H1 (cell line): Measurements from ENCODE around the gene IL9. TPM values are rescaled to one million over a fixed set of nuclear protein-coding genes. Genes with fewer than 3 reads are reported as not detected.
A peak's percentile ranks its signal among the peaks of the same experiment; 100 is the strongest.

ENCODE experiments used
- CTCF ChIA-PET: fragments of 300-600 bp; sonication (Branson Sonifier 250); formaldehyde crosslinking; loops from one replicate; lab custom pipeline; 2021; ENCODE audit not compliant: partially characterized antibody; lab: Charles Lee
- POLR2A ChIA-PET: fragments of 300-600 bp; sonication (Branson Sonifier 250); formaldehyde crosslinking; loops from one replicate; lab custom pipeline; 2021; ENCODE audit warnings: inconsistent platforms; ENCODE audit not compliant: partially characterized antibody; lab: Charles Lee
- DNase-seq, 2 experiments: peaks; one replicate each; pipeline versions ENCODE4 v3.0.0 to v3.0.0-alpha.2; 2010 to 2022; ENCODE audit warnings: low spot score in 2 of 2, low read depth in 1 of 2, mixed read lengths in 1 of 2
- FAIRE-seq: peaks from 2 replicates; lab custom pipeline; 2011; peaks lifted over from hg19 to GRCh38; lab: Jason Lieb, UNC
- H2AFZ ChIP-seq: 2 replicates; pipeline ENCODE4 v1.8.1; 2012; ENCODE audit warnings: low read length, inconsistent platforms
- H2AK5ac ChIP-seq: 2 replicates; pipeline ENCODE4 v1.6.1; 2013; ENCODE audit warnings: low read depth, low read length
- H2BK120ac ChIP-seq: replicated peaks from 2 replicates; pipeline ENCODE3; 2013; ENCODE audit warnings: low read depth, low read length, inconsistent platforms
- H2BK12ac ChIP-seq: 2 replicates; pipeline ENCODE4 v1.6.1; 2013; ENCODE audit warnings: low read depth, low read length
- H2BK15ac ChIP-seq: 2 replicates; pipeline ENCODE4 v1.6.1; 2013; ENCODE audit warnings: low read length
- H2BK20ac ChIP-seq: 2 replicates; pipeline ENCODE4 v1.6.1; 2013; ENCODE audit warnings: low read length
- H2BK5ac ChIP-seq: 2 replicates; pipeline ENCODE4 v1.6.1; 2013; ENCODE audit warnings: low read depth, low read length
- H3K14ac ChIP-seq: 2 replicates; pipeline ENCODE4 v1.6.1; 2013; ENCODE audit warnings: inconsistent platforms; ENCODE audit not compliant: insufficient read length
- H3K18ac ChIP-seq: 2 replicates; pipeline ENCODE4 v1.6.1; 2013; ENCODE audit warnings: low read length; ENCODE audit errors: extremely low read depth
- H3K23ac ChIP-seq: 2 replicates; pipeline ENCODE4 v1.6.1; 2013; ENCODE audit warnings: inconsistent platforms; ENCODE audit not compliant: insufficient read length
- H3K23me2 ChIP-seq: 2 replicates; pipeline ENCODE4 v1.6.1; 2013; ENCODE audit warnings: low read depth, low read length
- H3K27ac ChIP-seq: 2 replicates; pipeline ENCODE4 v1.6.1; 2011; ENCODE audit warnings: low read depth, low read length, inconsistent platforms
- H3K27me3 ChIP-seq, 4 experiments: replicated peaks in 1 of 4; 1 replicate in 1 of 4; 2 replicates in 3 of 4; pipeline versions ENCODE4 v1.6.1 to v1.8.1; 2011 to 2013; ENCODE audit warnings: low read length in 3 of 4, mild to moderate bottlenecking in 3 of 4, inconsistent platforms in 2 of 4, mixed read lengths in 2 of 4, moderate library complexity in 1 of 4; ENCODE audit not compliant: control insufficient read depth in 3 of 4, insufficient read depth in 3 of 4; ENCODE audit errors: extremely low read depth in 1 of 4
- H3K36me3 ChIP-seq, 4 experiments: 2 replicates each; pipeline versions ENCODE4 v1.6.1 to v1.8.1; 2011 to 2013; ENCODE audit warnings: mild to moderate bottlenecking in 4 of 4, low read length in 3 of 4, moderate library complexity in 2 of 4, control low read depth in 1 of 4, inconsistent platforms in 1 of 4; ENCODE audit not compliant: insufficient read depth in 4 of 4, control insufficient read depth in 2 of 4
- H3K4ac ChIP-seq: replicated peaks from 2 replicates; pipeline ENCODE3; 2013; ENCODE audit warnings: low read length, low read depth, mixed read lengths, inconsistent platforms; ENCODE audit not compliant: insufficient read length
- H3K4me1 ChIP-seq, 4 experiments: replicated peaks in 1 of 4; 1 replicate in 1 of 4; 2 replicates in 3 of 4; pipeline versions ENCODE4 v1.6.1 to v1.8.1; 2011 to 2013; ENCODE audit warnings: low read length in 3 of 4, inconsistent platforms in 2 of 4, mixed read lengths in 1 of 4; ENCODE audit not compliant: insufficient read depth in 4 of 4, control insufficient read depth in 3 of 4
- H3K4me2 ChIP-seq, 2 experiments: 2 replicates each; pipeline versions ENCODE4 v1.6.1 to v1.8.1; 2011 to 2013; ENCODE audit warnings: low read depth in 2 of 2, low read length in 2 of 2, control low read depth in 1 of 2, inconsistent platforms in 1 of 2, mild to moderate bottlenecking in 1 of 2; ENCODE audit not compliant: insufficient read depth in 1 of 2
- H3K4me3 ChIP-seq, 4 experiments: fragments of 200-600, 300-600 bp in 1 of 4; sonication (generic), shearing (Covaris generic), sonication (Bioruptor Twin) in 1 of 4; 2 replicates each; pipeline versions ENCODE4 v1.5.1 to v1.8.1; 2011 to 2016; ENCODE audit warnings: low read length in 4 of 4, low read depth in 3 of 4, control low read depth in 2 of 4, inconsistent platforms in 2 of 4, mild to moderate bottlenecking in 2 of 4, mixed read lengths in 1 of 4, moderate library complexity in 1 of 4; ENCODE audit not compliant: insufficient read depth in 2 of 4; ENCODE audit errors: extremely low read depth in 1 of 4
- H3K56ac ChIP-seq: replicated peaks from 2 replicates; pipeline ENCODE3; 2013; ENCODE audit warnings: low read depth, mild to moderate bottlenecking, mixed read lengths, low read length, inconsistent platforms; ENCODE audit not compliant: insufficient read length
- H3K79me1 ChIP-seq: 2 replicates; pipeline ENCODE4 v1.6.1; 2013; ENCODE audit warnings: low read depth, low read length, control low read depth
- H3K79me2 ChIP-seq, 2 experiments: 2 replicates each; pipeline versions ENCODE4 v1.6.1 to v1.8.1; 2012 to 2013; ENCODE audit warnings: low read length in 2 of 2, mild to moderate bottlenecking in 2 of 2, inconsistent platforms in 1 of 2; ENCODE audit not compliant: insufficient read depth in 2 of 2, control insufficient read depth in 1 of 2
- H3K9ac ChIP-seq, 4 experiments: replicated peaks in 1 of 4; 1 replicate in 1 of 4; 2 replicates in 3 of 4; pipeline versions ENCODE4 v1.6.1 to v1.8.1; 2011 to 2013; ENCODE audit warnings: low read depth in 3 of 4, low read length in 3 of 4, control low read depth in 2 of 4, mild to moderate bottlenecking in 2 of 4, moderate library complexity in 2 of 4, inconsistent platforms in 1 of 4; ENCODE audit errors: extremely low read depth in 1 of 4
- H3K9me3 ChIP-seq, 2 experiments: 2 replicates each; pipeline versions ENCODE4 v1.6.1 to v1.8.1; 2012 to 2013; ENCODE audit warnings: mild to moderate bottlenecking in 2 of 2, moderate library complexity in 2 of 2, control low read depth in 1 of 2, inconsistent platforms in 1 of 2, low read depth in 1 of 2, low read length in 1 of 2, mixed read lengths in 1 of 2; ENCODE audit not compliant: insufficient read depth in 2 of 2
- H4K20me1 ChIP-seq, 2 experiments: replicated peaks in 1 of 2; 2 replicates each; pipeline versions ENCODE3 to v1.8.1; 2011 to 2013; ENCODE audit warnings: inconsistent platforms in 2 of 2, low read length in 2 of 2, mild to moderate bottlenecking in 1 of 2; ENCODE audit not compliant: insufficient read depth in 2 of 2, control insufficient read depth in 1 of 2
- H4K5ac ChIP-seq: 2 replicates; pipeline ENCODE4 v1.6.1; 2013; ENCODE audit warnings: low read length, low read depth, mixed read lengths, inconsistent platforms; ENCODE audit not compliant: insufficient read length
- H4K8ac ChIP-seq: 2 replicates; pipeline ENCODE4 v1.8.0; 2013; ENCODE audit warnings: mild to moderate bottlenecking, moderate library complexity, low read length, inconsistent platforms; ENCODE audit not compliant: insufficient read depth; ENCODE audit errors: extremely low read depth
- H4K91ac ChIP-seq: replicated peaks from 2 replicates; pipeline ENCODE3; 2013; ENCODE audit warnings: low read length, mixed read lengths, inconsistent platforms; ENCODE audit not compliant: insufficient read length
- ASH2L ChIP-seq: fragments of 200-600, 300-600 bp; sonication (generic); IDR thresholded peaks from one replicate; pipeline ENCODE4 v1.7.1; 2017; ENCODE audit warnings: low read length
- BCL11A ChIP-seq, 2 experiments: IDR thresholded peaks; one replicate each; pipeline ENCODE4 v1.6.1; 2011; ENCODE audit warnings: low read depth in 2 of 2, low read length in 2 of 2, mild to moderate bottlenecking in 2 of 2
- GTF2F1 ChIP-seq: IDR thresholded peaks from 2 replicates; pipeline ENCODE4 v1.6.1; 2012; ENCODE audit warnings: low read depth, low read length, improper control_type of control experiment, borderline replicate concordance
- KDM1A ChIP-seq: fragments of 200-600, 300-600 bp; sonication (generic); IDR thresholded peaks from 2 replicates; pipeline ENCODE4 v1.7.1; 2016; ENCODE audit warnings: mild to moderate bottlenecking, low read length, borderline replicate concordance
- KDM4A ChIP-seq: IDR thresholded peaks from one replicate; pipeline ENCODE4 v1.7.1; 2012; ENCODE audit warnings: low read depth, mild to moderate bottlenecking, moderate library complexity, low read length, inconsistent platforms; ENCODE audit not compliant: severe bottlenecking
- KDM5A ChIP-seq: fragments of 200-600 bp; IDR thresholded peaks from 2 replicates; pipeline ENCODE4 v1.7.1; 2012; ENCODE audit warnings: mild to moderate bottlenecking, low read length, inconsistent platforms, mixed read lengths
- POLR2A ChIP-seq, 2 experiments: IDR thresholded peaks; 1 replicate in 1 of 2; 2 replicates in 1 of 2; pipeline ENCODE4 v1.6.1; 2011; ENCODE audit warnings: low read depth in 2 of 2, low read length in 2 of 2, mild to moderate bottlenecking in 2 of 2; ENCODE audit errors: control extremely low read depth in 1 of 2
- POU5F1 ChIP-seq: IDR thresholded peaks from 2 replicates; pipeline ENCODE4 v1.6.1; 2011; ENCODE audit warnings: low read depth, mild to moderate bottlenecking, low read length, moderate library complexity
- RAD21 ChIP-seq, 2 experiments: IDR thresholded peaks in 1 of 2; conservative IDR thresholded peaks in 1 of 2; 2 replicates each; pipeline ENCODE4 v1.6.1; 2011; ENCODE audit warnings: low read depth in 2 of 2, low read length in 2 of 2, improper control_type of control experiment in 1 of 2, inconsistent platforms in 1 of 2, mild to moderate bottlenecking in 1 of 2, moderate library complexity in 1 of 2
- SUZ12 ChIP-seq: fragments of 200-600 bp; sonication (generic); IDR thresholded peaks from 2 replicates; pipeline ENCODE4 v1.6.1; 2012; ENCODE audit warnings: mild to moderate bottlenecking, inconsistent platforms, low read length, moderate library complexity, mixed read lengths
- WGBS, 2 experiments: shearing (Covaris generic) in 1 of 2; methylation state at CpG; one replicate each; pipeline versions ENCODE4 v1.1.6 to v1.1.7; 2013 to 2015; ENCODE audit warnings: low lambda C conversion rate in 2 of 2, mixed read lengths in 2 of 2, inconsistent platforms in 1 of 2, low coverage in 1 of 2, missing lambda C conversion rate in 1 of 2; ENCODE audit not compliant: insufficient replicate concordance in 2 of 2, insufficient coverage in 1 of 2, insufficient read length in 1 of 2; ENCODE audit errors: extremely low coverage in 1 of 2, missing lambda C conversion rate in 1 of 2; 5-methylcytosine and 5-hydroxymethylcytosine counted together
- polyA plus RNA-seq, 7 experiments: library from polyadenylated mRNA; depleted of rRNA in 3 of 7; stranded (reverse) in 5 of 7; unstranded in 2 of 7; fragments of >200 nt in 5 of 7; fragments of 200-250 nt in 2 of 7; gene quantifications; 1 replicate in 5 of 7; 2 replicates in 1 of 7; 4 replicates in 1 of 7; pipeline versions ENCODE4 v1.2.1 to v1.2.3, GENCODE V29; 2011 to 2013; ENCODE audit warnings: missing spikeins in 2 of 7, mixed read lengths in 2 of 7
- total RNA-seq: library from RNA; stranded (reverse); fragmentation: NEBNext Ultra II Directional; extraction: Animal tissue kit (Norgen Biotek cat#: 25700); gene quantifications from 2 replicates; pipeline ENCODE4 v1.2.1, GENCODE V29; 2021

IL9 gene
- total and polyA plus RNA-seq, 2 of the 8 experiments (the other 6 are each of a cell fraction or from before 2014, with no cell fraction given), result not detected

GRCh38 chr5:135930029-135930948 is 34.6 kb upstream of the IL9 start:
- Histone ChIP-seq H4K20me1 (peaks cover 0 to 3% of the 10 kb centered on the region in 2 experiments), H3K9me3 (no peaks in the 10 kb centered on the region), H3K79me1 (no peaks in the 10 kb centered on the region), H4K5ac (peak overlapping the region; percentile 33), H3K56ac (no peak overlapping the region), H2BK20ac (no peak overlapping the region), H3K23ac (no peak overlapping the region), H3K23me2 (peaks cover 5% of the 10 kb centered on the region; the same call in 1 of the 2 replicates), H2BK120ac (no peak overlapping the region), H2BK15ac (no peak overlapping the region; the same call in 1 of the 2 replicates), H3K14ac (no peak overlapping the region), H2AFZ (peak overlapping the region; percentile 80; the same call in 1 of the 2 replicates), H3K4ac (no peak overlapping the region), H3K27ac (no peak overlapping the region), H2AK5ac (no peak overlapping the region), H2BK12ac (no peak overlapping the region; the same call in 1 of the 2 replicates), H3K36me3 (no peaks in the 10 kb centered on the region), H3K79me2 (no peaks in the 10 kb centered on the region), H4K8ac (peak overlapping the region; percentile 96; the same call in 1 of the 2 replicates), H3K4me1 (no peaks in the 10 kb centered on the region; a peak in 1 of 7 replicates), H2BK5ac (no peak overlapping the region), H3K18ac (0 out of 2 replicates have a peak overlapping the region, but pooled peaks have one; percentile 55), H3K4me3 (peak overlapping the region; percentile 40 to 70 (median 62)), H3K9ac (peak overlapping the region in 2 of 4 experiments; percentile 5 to 19; a peak in 2 of 7 replicates), H3K4me2 (peak overlapping the region; percentile 79 to 87), H3K27me3 (peaks cover 10 to 43% (median 29%) of the 10 kb centered on the region in 4 experiments), H4K91ac (peak overlapping the region; percentile 80)
- DNase-seq (peak; percentile 27 to 84), FAIRE-seq (no peak)
- 3% methylated on average over 84 of the region's 99 CpGs; no CpG with 5 or more reads in 1 of the 2 experiments for WGBS, 2 experiments
- ChIA-PET CTCF (interaction anchor here (0.8 to 1.2 kb wide), 4 partner anchors 9 to 53 kb away, joined by 3 to 4 read pairs (median 3); no protein-coding TSS in a partner anchor), POLR2A (no interaction called here)
- TF ChIP-seq KDM5A (no peak), ASH2L (peak; percentile 48), KDM4A (peak; percentile 99), SUZ12 (peak; percentile 77), BCL11A (IDR thresholded peaks at IDR 0.05; ENCODE audit: low read depth in 2 of 2, low read length in 2 of 2) (no peak), POLR2A (IDR thresholded peaks at IDR 0.05; ENCODE audit: control extremely low read depth in 1 of 2, low read depth in 2 of 2, low read length in 2 of 2) (peak in 1 of 2 experiments; percentile 37; a peak in 2 of 3 replicates), GTF2F1 (no peak), POU5F1 (no peak), RAD21 (IDR thresholded peaks at IDR 0.05 in 1 of 2, conservative IDR thresholded peaks at IDR 0.05 in 1 of 2; ENCODE audit: low read depth in 2 of 2, low read length in 2 of 2) (peak in 1 of 2 experiments; percentile 12; a peak in 1 of 4 replicates), KDM1A (no peak)
